SH-SY5Y (cell line): ENCODE results near the gene DPEP3.

Experiments
- GATA2 ChIP-seq: IDR thresholded peaks from 2 replicates; pipeline ENCODE4 v1.6.1; 2011; ENCODE audit warnings: mild to moderate bottlenecking, low read depth, low read length
- GATA3 ChIP-seq: IDR thresholded peaks from 2 replicates; pipeline ENCODE4 v1.6.1; 2011; ENCODE audit warnings: low read depth, mild to moderate bottlenecking, low read length, moderate library complexity

DNA sequence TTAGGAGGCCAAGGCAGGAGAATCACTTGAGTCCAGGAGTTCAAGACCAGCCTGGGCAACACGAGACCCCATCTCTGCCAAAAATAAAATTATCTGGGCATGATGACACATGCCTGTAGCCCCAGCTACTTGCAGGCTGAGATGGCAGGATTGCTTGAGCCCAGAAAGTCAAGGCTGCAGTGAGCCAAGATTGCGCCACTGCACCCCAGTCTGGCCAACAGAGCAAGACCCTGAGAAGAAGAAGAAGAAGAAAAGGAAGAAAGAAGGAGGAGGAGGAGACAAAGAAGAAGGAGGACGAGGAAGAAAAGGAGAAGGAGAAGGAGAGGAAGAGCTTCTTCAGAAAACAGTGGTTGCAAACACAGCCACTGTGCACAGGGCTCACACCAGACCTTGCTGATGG, 8.4 kb upstream of the DPEP3 start:
- TF ChIP-seq GATA2 (no peak), GATA3 (no peak)
